G401 (cell line): Measurements from ENCODE around the gene BFSP2. TPM values are rescaled to one million over a fixed set of nuclear protein-coding genes. Genes with fewer than 3 reads are reported as not detected.

ENCODE experiments used
- DNase-seq: peaks from one replicate; pipeline ENCODE4 v3.0.0-alpha.2; 2015; ENCODE audit warnings: low spot score
- in situ Hi-C: cut with HindIII; loops from 2 replicates; pipeline ENCODE4 v1.10.0; 2016; ENCODE audit warnings: low sequenced_read_pairs, mixed read lengths
- total RNA-seq: library from RNA; depleted of rRNA; stranded (reverse); fragments of >200 nt; shearing (Covaris generic); gene quantifications from 2 replicates; pipeline ENCODE4 v1.2.3, GENCODE V29; 2014

Gene BFSP2
- total RNA-seq, 1 experiment from 2014 or later: not detected

DNA sequence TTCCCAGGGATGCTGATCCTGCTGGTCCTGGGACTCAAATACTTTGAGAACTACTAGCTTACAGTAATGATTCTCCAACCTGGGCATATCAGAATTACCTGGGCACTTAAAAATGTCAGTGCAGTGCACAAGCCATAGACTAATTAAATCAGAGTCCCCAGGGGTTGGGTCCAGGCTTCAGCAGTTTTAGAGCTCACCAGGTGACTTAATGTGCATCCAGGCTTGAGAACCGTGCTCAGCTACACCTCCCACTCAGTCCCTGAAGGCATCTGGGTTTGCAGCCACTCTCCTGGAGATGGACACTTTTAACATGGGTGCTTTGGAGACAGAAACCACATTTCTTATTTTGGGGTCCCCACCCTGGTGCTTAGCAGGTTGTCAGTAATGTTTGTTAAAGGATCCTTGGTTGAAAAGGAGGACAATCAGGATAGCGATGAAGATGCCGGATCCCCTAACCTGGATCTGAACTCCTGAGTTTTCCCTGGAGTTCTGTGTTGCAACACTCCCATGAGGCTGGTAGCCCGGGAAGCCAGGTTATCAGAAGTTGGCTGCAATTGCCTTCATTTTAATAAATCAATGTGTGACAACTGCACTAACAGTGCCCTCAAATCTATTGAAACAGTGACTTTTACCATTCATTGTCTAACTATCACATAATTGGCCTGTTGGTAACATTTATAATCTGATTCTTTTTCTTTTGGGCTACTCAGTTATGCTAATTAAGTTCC lies 48.1 kb downstream of the BFSP2 start:
- DNase-seq: no peak
- in situ Hi-C loops: no loop called here

DNA sequence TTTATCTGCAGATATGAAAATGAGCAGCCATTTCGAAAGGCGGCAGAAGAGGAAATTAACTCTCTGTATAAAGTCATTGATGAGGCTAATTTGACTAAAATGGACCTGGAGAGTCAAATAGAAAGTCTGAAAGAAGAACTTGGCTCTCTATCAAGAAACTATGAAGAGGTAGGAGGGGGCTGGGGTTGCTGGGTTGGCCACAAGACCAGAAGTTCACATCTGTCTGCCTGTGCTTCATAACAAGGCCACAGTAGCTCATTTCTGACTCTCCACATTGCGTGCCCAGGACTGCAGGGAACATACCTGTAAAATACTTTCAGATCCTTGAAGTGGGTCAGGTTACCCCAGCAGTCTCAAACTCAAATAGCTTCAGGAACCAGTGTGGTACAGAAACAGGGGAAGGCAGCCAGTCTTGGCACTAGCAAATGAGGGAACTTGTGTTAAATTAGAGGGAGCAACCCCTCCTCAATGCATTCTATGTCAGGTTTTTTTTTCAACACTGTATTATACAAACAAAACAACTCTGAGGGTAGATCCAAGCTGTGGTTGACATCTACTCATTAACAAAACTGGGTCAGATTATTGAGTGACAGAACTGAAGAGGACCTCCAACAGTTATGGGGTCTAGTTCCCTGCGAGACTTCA lies 48.7 kb downstream of the BFSP2 start:
- in situ Hi-C loops: no loop called here

GRCh38 chr3:133451309-133451708 lies 51.5 kb downstream of the BFSP2 start:
- DNase-seq: no peak
- in situ Hi-C loops: no loop called here

More for the DNA sequence above, 48.7 kb downstream of the BFSP2 start:
- DNase-seq: no peak

- in situ Hi-C loops: no loop called here
- no peak for DNase-seq
These were observed 52.9 kb downstream of the BFSP2 start for GRCh38 chr3:133452641-133453319.

DNA sequence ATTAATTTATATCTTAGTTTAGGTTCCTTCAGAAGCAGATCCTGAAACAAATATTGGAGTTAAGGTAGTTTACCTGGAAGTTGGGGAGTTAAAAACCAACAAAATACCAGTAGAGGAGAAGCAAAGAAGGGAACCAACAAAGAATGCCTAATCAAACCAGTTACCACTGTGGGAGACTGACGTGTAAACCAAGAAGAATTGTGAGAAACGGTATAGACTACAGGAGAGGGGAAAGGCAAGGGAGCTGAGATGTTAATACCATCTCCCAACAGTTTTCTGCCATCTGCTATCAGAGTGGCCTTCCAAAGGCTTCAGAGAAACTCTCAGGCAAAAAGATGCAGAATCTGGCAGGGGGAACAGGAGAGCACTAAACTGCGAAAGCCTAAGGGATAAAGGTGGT lies 53.5 kb downstream of the BFSP2 start:
- in situ Hi-C loops: no loop called here
- no peak for DNase-seq

DNA sequence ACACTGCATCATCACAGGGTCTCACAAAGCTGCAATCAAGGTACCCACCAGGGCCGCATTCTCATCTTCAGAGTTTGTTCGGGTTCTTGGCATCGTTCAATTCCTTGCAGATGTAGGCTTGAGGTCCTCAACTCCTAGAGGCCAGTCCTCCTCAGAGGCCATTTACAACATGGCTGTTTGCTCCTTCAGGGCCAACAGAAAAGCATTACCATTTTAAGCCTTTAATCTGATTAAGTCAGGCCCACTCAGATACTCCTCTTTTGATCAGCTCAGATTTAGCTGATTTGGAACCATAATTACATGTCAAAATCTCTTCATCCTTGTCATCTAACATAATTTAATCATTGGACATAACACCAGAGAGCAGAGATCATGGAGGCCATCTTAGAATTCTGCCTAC lies 55.4 kb downstream of the BFSP2 start:
- in situ Hi-C loops: no loop called here
- no peak for DNase-seq

GRCh38 chr3:133455960-133456359 lies 56.1 kb downstream of the BFSP2 start:
- in situ Hi-C loops: no loop called here
- no peak for DNase-seq

DNA sequence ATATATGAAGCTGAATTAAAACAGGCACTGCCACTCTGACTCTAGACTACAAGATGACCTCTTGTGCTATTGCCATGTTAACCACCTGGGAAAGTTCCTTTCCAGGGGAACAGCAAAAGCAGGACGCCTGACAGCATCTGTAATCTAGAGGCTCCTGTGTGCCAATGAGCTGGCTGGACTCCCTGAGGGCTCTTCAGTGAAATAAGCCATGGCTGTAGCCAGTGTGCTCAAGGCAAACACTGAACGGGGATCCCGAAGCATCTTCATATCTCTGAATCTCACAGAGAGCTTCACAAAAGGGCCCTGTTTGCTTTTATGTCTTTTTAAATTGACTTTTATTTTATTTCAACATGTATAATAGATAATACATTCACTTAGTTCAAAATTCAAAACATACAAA lies 57.2 kb downstream of the BFSP2 start:
- DNase-seq: no peak
- in situ Hi-C loops: no loop called here

DNA sequence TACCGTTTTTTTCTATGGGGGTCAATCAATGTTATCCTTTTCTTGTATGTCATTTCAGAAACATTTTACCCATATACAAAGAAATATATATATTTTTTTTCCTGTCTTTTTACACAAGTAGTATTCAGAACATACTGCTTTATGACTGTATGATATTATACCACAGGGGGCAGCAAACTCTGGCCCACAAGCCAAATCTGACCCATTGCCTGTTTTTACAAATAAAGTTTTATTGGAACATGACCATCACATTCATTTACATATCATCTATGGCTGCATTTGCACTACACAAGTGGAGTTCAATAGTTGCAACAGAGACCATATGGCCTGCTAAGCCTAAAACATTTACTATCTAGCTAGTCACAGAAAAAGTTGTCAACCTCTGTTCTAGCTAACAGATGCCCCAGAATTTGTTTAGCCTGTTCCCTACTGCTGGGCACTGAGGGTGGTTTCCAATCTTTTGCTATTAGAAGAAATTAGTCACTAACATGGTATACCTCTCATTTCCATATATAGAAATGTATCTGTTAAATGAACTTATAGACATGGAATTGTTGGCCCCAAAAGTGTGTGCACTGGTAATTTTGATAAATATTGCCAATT lies 57.7 kb downstream of the BFSP2 start:
- DNase-seq: no peak
- in situ Hi-C loops: no loop called here

- in situ Hi-C loops: no loop called here
- DNase-seq: no peak
These were observed 59.5 kb downstream of the BFSP2 start for GRCh38 chr3:133459400-133459799.

GRCh38 chr3:133460809-133461208 lies 61.0 kb downstream of the BFSP2 start:
- in situ Hi-C loops: no loop called here

DNA sequence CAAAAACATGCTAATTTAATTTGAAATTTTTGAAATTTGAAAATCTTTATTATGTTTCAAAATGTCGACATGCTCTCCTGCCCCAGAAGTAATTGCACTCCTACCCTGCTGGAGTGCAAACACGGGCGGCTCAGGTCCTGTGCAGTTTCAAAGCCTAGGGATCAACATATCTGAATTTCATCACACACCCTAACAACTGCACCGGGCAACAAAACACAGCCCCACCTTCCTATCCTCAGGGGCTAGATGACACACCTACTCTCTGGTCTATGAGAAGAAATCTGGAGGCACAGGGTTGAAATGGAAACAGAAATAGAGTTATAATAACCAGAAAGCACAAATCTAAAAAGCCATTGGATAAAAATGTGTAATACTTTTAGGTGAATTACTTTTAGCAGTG lies 61.4 kb downstream of the BFSP2 start:
- in situ Hi-C loops: no loop called here
- no peak for DNase-seq

More at GRCh38 chr3:133460809-133461208, 61.0 kb downstream of the BFSP2 start:
- DNase-seq: no peak

GRCh38 chr3:133463347-133463860 lies 63.5 kb downstream of the BFSP2 start:
- in situ Hi-C loops: no loop called here
- DNase-seq: no peak

- DNase-seq: no peak
- in situ Hi-C loops: no loop called here
These were observed 64.7 kb downstream of the BFSP2 start for GRCh38 chr3:133464573-133464972.

- DNase-seq: no peak
- in situ Hi-C loops: no loop called here
These were observed 66.9 kb downstream of the BFSP2 start for GRCh38 chr3:133466531-133467386.

- DNase-seq: no peak
- in situ Hi-C loops: no loop called here
These were observed 67.9 kb downstream of the BFSP2 start for GRCh38 chr3:133467780-133468179.

- in situ Hi-C loops: no loop called here
- DNase-seq: no peak
These were observed 68.4 kb downstream of the BFSP2 start for GRCh38 chr3:133468251-133468721.

GRCh38 chr3:133469140-133469731 lies 69.4 kb downstream of the BFSP2 start:
- in situ Hi-C loops: no loop called here
- DNase-seq: no peak
